HG02610 (cell line): ENCODE measurements around the gene SYNGR2.
A peak's percentile ranks its signal among the peaks of the same experiment; 100 is the strongest.

ENCODE experiments used
- ATAC-seq: cut with Tn5 transposase; IDR thresholded peaks from one replicate; pipeline ENCODE4 v1.9.1; 2021; ENCODE audit warnings: mild to moderate bottlenecking, moderate library complexity; ENCODE audit not compliant: unreplicated experiment

The SYNGR2 gene

DNA sequence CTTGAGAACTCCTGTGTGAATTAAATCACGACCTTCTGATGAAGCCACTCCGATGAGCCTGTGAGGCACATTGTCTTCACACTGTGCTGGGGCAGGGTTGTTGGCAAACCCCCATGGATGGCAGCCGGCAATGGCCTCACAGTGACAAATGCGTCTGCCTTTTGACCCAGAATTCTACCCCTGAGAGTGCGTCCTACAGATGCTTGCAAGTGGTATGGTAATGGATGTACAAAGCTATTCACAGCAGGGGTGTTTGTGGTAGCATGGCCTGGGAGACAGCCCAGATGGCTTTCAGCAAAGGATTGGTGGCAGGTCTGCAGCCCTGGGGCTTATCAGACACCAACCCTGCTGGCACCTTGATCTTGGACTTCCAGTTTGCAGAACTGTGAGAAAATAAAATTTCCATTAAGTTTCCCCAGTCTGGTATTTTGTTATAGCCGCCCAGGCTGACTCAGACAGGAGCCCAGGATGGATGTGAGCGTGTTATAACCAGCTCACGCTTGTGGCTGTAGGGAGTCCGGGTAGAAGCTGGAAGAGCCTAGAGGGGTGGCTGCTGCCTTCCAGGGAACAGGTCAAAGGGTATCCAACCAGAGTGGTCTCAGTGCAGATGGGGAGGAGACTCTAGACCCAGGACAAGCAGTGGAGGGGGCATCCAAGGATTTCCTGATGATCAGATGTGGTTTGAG lies 28.9 kb downstream of the SYNGR2 start:
- no peak for ATAC-seq

DNA sequence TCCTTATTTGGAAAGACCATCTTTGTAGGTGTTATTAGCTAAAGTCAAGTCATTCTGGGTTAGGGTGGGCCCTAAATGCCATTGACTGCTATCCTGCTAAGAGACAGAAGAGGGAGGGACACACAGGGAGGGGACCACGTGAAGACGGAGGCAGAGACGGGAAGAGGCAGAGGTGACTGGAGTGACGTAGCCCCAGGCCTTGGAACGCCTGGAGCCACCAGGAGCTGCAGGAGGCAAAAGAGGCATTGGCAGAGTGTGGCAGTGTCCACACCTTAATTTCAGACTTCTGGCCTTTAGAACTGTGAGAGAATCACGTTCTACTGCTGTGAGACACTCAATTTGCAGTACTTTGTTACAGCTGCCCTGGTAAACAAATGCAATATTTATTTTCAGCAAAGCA lies 32.1 kb downstream of the SYNGR2 start:
- ATAC-seq = no peak

- ATAC-seq = no peak
Measured at GRCh38 chr17:78202666-78203065, 34.3 kb downstream of the SYNGR2 start.

- no peak for ATAC-seq
Measured at GRCh38 chr17:78204387-78205123, 36.2 kb downstream of the SYNGR2 start.

DNA sequence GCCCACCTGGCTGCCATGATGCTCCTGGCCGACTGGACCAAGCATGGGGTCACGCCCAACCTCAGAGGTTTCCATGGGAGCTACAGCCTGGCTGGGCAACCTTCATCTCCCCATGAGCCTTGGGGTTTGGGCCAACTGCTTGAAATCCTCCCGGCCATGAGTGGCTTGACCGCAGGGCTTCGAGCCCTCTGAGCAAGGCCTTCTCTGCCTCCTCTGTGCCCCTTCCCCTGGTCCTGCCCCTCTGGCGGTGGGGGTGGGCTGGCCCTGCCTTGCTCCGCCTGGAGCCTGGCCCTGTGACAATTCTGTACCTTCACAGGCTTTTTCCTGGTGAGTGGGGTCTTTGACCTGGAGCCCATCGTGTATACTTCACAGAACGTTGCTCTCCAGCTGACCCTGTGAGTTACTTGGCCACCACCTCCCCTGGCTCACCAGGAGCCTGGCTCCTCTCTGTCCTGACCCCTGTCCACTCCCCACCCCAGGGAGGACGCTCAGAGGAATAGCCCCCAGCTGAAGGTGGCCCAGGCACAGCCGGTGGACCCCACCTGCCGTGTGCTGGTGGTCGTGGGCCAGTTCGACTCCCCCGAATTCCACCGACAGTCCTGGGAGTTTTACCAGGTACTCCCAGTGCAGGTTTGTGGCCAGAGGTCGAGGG lies 36.9 kb downstream of the SYNGR2 start:
- ATAC-seq = no peak

DNA sequence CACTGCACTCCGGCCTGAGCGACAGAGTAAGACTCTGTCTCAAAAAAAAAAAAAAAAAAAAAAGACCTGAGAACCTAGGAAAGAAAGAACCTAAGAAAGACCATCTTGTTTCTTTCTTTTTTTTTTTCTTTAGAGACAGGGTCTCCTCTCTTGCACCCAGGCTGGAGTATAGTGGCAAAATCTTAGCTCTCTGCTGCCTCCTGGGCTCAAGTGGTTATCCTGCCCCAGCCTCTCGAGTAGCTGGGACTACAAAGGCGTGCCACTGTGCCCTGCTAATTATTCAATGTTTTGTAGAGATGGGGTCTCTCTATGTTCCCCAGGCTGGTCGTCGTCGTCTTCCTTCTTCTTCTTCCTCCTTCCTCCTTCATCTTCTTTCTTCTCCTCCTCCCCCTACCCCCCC lies 37.9 kb downstream of the SYNGR2 start:
- ATAC-seq = no peak

DNA sequence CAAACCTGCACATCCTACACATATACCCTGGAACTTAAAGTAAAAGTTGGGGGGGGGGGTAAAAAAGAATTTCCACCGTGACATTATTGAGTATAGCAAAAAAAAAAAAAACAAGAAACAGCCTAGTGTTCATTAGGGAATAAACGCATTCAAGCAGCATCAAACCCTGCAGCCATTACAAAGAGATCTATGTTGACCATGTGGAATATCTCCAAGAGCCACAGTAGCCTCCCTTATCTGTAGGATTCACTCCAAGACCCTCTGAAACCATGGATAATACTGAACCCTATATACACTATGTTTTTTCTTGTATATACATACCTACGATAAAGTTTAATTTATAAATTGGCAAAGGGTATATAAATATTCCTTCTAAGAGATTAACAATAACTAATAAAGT lies 40.1 kb downstream of the SYNGR2 start:
- no peak for ATAC-seq

DNA sequence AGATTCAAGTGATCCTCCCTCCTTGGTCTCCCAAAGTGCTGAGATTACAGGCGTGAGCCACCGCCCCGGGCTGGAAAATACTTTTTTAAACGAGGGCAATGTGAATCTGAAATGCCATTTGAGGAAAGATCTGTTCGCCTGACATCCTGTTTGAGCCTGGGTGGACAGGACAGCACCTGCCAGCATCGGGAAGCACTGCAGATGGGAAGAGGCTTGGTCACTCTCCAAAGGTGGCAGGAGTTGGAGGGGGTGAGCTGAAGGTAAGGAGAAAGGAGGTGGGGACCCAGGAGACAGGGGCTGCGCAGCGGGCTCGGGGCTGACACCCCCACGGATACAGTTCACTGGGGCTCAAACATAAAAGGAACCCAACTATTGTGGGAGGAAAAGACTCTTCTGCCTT lies 41.7 kb downstream of the SYNGR2 start:
- no peak for ATAC-seq

- ATAC-seq = no peak
Measured at GRCh38 chr17:78211032-78211431, 42.7 kb downstream of the SYNGR2 start.

DNA sequence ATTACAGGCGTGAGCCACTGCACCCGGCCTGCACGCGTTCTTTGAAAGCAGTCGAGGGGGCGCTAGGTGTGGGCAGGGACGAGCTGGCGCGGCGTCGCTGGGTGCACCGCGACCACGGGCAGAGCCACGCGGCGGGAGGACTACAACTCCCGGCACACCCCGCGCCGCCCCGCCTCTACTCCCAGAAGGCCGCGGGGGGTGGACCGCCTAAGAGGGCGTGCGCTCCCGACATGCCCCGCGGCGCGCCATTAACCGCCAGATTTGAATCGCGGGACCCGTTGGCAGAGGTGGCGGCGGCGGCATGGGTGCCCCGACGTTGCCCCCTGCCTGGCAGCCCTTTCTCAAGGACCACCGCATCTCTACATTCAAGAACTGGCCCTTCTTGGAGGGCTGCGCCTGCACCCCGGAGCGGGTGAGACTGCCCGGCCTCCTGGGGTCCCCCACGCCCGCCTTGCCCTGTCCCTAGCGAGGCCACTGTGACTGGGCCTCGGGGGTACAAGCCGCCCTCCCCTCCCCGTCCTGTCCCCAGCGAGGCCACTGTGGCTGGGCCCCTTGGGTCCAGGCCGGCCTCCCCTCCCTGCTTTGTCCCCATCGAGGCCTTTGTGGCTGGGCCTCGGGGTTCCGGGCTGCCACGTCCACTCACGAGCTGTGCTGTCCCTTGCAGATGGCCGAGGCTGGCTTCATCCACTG lies 45.8 kb downstream of the SYNGR2 start, which contains the start of gene BIRC5:
Gene BIRC5, plus strand, starts transcription at position 238 of the 690 bp plus-strand sequence. Its CDS starts 64 bp downstream, at position 302.
- peak; percentile 82 for ATAC-seq

GRCh38 chr17:78214706-78215061 lies 46.3 kb downstream of the SYNGR2 start:
- ATAC-seq = no peak

GRCh38 chr17:78219396-78220150 lies 51.2 kb downstream of the SYNGR2 start:
- ATAC-seq = no peak
